Dermis microvascular lymphatic vessel endothelial cell (primary cell): ENCODE measurements around the gene MOSPD3. TPM values are rescaled to one million over a fixed set of nuclear protein-coding genes. Genes with fewer than 3 reads are reported as not detected.
"Not testable (repeated sequence)": the region's sequence is repeated elsewhere in the genome, so short reads cannot be mapped to it uniquely, and the experiment has no call there.

Experiments
- DNase-seq, 2 donors: peaks; one replicate each; pipeline versions ENCODE4 v3.0.0 to v3.0.0-alpha.2; 2010; ENCODE audit warnings: low read depth in 2 of 2
- total RNA-seq: library from RNA; depleted of rRNA; stranded (reverse); fragments of >200 nt; gene quantifications from 2 replicates; pipeline ENCODE4 v1.2.1, GENCODE V29; 2014

MOSPD3 gene
- total RNA-seq, 1 donor from 2014 or later, result 6.8 TPM

GRCh38 chr7:100623951-100624824, 11.8 kb downstream of the MOSPD3 start:
- no peak for DNase-seq

GRCh38 chr7:100626055-100626454, 13.7 kb downstream of the MOSPD3 start:
- no peak for DNase-seq

DNA sequence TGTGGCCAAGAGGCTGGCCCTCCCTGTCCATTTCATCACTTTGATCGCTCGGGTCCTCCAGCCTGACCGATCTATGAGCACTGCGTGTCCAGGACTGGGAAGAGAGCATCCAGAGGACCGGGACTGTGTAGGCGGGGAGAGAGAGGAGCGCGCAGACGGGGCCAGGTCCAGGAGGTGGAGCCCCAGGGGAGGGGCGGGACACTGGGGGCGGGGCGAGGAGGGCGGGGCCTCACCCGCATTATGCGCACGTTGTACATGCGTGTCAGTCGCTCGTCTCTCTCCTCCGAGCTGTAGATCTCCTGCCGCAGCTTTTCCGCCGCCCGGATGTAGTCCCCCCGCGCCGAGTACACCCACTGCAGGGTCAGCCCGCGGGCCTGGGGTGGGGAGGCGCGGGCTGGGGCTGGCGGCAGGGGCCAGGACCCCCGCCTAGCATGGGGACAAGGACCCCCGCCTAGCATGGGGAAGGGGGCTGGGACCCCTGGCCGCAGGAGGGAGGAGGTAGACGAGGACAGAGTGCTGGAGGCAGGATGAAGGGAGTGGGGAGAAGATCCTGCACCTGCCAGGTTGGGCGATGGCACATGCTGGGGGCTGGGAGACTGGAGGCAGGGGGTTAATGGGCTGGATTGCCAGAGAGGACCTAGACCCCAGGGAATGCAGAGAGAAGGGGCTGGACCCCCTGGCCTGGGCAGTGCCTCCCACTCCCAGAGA, 14.3 kb downstream of the MOSPD3 start:
- DNase-seq, result peak; percentile 50 to 85

- DNase-seq, result no peak
Measured at GRCh38 chr7:100627238-100627549, 14.9 kb downstream of the MOSPD3 start.

DNA sequence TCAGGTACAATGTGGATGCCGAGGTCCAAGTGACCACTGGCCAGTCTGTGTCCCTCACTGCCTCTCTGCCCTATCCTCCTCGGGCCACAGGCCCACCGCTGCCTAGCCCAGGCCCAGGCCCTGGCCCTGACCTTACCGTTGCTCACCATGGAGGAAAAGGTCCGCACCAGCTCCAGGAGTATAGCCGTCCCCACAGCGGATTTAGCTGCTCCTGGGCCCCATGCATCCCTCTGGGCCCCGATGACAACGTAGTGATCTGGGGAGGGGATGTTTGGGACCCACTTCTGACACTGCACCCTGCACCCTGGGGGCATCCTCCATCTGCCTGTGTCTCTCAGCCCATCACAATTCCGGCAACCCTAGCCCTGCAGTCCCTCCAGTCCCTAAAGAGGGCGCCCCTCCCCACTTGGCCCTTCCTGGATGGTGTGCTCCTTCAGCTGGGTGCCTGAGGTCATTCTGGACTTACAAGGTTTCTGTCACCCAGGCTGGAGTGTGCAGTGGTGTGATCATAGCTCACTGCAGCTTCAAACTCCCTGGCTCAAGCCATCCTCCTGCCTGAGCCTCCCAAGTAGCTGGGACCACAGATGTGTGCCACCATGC, 16.9 kb downstream of the MOSPD3 start:
- DNase-seq, result peak in 1 of 2 donors; percentile 24

GRCh38 chr7:100630066-100630465, 17.7 kb downstream of the MOSPD3 start:
- DNase-seq, result no peak

GRCh38 chr7:100632951-100633717, 20.8 kb downstream of the MOSPD3 start:
- peak in 1 of 2 donors; percentile 21 for DNase-seq

DNA sequence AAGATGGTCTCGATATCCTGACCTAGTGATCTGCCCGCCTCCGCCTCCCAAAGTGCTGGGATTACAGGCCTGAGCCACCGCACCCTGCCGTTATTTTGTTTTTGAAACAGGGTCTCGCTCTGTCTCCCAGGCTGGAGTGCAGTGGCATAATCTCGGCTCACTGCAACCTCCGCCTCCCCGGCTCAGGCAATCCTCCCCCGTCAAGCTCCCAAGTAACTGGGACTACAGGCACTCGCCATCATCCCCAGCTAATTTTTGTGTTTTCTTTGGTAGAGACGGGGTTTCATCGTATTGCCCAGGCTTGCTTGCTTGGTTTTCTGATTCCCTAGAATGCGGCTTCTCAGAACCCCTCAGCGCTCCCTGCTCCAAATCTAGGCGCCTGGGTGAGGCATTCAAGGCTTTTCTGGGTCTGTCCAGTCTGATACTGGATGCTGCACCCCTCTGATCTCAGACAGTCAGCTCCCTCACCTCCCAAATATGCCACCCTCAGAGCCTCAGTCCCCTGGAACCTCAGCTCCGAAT, 27.7 kb downstream of the MOSPD3 start:
- no peak for DNase-seq

DNA sequence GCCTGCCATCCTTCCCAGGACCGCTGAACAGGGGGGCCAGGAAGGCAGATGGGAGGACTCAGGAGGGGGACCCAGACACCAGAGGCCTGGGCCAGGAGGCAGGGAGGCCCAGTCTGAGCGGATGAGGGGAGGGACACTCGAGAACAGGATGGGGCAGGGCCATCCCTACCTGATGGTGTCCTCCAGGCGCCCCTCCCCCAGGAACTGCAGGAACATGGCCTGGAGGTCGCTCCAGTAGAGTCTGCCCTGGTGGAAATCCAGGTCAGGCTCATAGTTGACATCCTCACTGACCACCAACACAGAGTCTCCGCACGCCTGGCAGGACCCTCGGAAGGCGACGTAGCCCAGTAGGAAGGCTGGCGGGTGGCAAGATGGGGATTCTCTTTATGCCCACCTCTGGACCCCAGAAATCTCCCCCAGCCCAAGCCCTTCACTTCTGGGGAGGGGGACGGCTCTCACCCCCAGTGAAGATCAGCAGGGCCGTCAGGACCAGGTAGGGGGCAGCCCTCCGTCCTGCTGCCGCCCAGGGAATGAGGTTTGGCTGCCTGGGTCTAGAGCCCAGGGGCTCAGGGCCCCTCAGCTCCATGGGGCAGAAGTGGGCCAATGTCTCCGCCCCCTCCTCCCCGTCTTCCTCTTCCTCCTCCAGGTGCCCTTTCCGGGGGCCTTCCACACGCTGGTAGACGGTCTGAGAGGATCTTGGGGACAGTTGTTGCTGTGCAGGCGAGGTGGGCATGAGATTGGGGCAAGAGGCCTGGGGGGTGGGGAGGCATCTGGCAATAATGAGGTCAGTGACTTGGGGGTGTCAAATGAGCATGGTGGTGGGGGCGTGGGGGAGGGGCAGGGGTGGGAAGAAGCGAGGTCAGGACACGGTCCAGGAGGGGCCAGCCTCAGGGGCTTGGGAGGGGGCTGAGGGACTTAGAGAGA, 28.4 kb downstream of the MOSPD3 start:
- DNase-seq, result no peak

- DNase-seq, result no peak
Measured at GRCh38 chr7:100641463-100641859, 29.1 kb downstream of the MOSPD3 start, which contains the start of gene TFR2. TFR2 (minus strand) TSS chr7:100641552; CDS start chr7:100641509, 43 bp downstream.

DNA sequence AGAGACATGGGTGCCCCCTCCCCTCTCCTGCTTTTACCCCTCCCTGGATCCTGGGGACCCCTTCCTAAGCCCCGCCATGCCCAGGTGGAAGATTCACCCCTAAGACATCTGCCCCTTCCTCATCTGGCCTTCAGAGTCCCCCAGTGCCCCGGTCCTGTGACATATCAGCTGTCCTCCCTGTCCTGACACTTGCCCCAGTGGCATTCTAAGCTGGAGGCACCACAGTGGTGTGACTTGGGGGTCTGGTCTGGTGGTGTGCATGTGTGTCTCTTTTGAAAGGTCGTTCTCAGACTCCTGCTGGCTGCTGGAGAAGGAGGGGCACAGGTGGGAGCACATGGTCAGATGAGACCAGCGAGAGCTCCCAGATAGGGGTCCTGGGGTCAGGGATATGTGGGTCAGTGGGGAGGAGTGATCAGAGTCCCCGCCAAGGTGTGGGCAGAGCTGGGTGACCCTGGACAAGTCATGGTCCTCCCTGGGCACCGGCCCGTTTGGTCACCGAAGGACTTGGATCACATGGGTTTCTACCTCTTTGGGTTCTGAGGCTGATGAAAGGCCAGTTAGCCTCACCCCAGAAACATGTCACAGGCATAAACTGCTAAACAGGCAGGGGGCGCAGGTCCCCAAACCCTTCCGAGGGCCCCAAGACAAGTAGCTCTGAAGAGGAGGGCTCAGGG, 29.7 kb downstream of the MOSPD3 start:
- no peak for DNase-seq

DNA sequence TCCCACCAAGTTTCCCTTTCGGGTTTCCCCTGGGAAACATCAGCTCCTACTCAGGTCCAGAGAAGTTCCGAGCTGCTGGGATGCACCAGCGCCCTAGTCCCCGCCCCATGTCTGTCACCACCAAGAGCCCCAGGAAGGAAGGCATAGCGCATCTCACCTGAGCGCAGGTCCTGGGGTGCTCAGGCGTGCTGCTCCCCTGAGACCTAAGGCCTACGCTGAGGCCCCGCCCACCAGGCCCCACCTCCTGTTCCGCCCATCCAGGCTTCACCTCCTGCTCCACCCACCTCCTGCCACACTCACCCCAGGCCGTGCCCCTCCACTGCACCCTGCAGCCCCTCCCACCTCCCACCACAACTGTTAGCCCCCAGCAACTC, 30.2 kb downstream of the MOSPD3 start:
- DNase-seq, result no peak

GRCh38 chr7:100649826-100650565, 37.7 kb downstream of the MOSPD3 start:
- no peak for DNase-seq

- no peak for DNase-seq
Measured at GRCh38 chr7:100654908-100655831, 42.8 kb downstream of the MOSPD3 start.

DNA sequence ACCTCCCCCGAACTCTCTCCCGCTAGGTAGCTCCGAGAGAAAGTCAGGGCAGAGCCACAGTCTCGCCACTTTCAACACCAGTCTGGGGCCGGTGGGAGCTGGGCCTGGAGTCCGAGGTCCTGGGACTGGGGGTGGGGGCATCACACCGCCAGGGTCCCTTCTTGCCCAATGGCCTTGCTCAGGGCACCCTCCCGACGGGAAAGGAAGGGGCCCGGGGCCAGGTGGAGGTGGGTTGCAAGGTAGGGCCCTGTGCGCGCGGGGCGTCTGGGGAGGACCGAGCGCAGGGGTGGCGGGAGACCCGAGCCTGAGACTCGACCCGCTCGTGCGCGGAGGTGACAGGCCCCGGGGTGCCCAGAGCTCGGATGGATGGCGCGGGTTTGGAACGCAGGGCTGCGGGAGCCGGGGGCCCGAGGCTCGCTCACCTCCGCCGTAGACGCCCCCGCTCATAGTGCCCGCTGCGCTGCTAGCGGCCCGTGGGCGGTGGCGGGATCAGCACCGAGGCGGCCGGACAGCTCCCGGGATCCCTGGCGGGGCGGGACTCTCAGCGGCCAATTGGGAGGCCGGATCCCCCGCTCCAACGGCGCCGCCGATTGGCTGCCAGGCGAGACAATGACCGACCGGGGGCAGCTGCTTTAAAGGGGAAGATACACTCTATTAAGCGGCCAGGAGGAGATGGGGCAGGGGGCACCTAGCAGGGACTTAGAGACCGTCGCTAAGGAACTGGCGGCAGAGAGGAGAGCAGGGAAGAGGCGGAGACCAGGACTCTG, 43.8 kb downstream of the MOSPD3 start, which contains the start of gene ACTL6B:
TSS of gene ACTL6B (minus strand) at position 541 of the 767 bp plus-strand sequence. CDS start at position 447, 94 bp downstream.
- peak in 1 of 2 donors; percentile 69 for DNase-seq

DNA sequence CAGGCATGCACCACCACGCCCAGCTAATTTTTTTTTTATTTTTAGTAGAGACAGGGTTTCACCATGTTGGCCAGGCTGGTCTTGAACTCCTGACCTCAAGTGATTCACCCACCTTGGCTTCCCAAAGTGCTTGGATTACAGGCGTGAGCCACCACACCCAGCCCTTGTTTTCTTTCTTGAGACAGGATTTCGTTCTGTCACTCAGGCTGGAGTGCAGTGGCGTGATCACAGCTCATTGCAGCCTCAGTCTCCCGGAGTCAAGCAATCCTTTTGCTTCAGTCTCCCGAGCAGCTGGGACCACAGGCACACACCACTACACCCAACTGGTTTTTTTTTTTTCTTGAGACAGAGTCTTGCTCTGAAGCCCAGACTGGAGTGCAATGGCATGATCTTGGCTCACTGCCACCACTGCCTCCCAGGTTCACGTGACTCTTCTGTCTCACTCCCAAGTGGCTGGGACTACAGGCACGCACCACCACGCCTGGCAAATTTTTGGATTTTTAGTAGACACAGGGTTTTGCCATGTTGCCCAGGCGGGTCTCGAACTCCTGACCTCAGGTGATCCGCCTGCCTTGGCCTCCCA, 49.9 kb downstream of the MOSPD3 start:
- DNase-seq, result not testable (repeated sequence)
